Melanocyte of skin (primary cell): ENCODE data around the gene MNDA. TPM values are rescaled to one million over a fixed set of nuclear protein-coding genes. Genes with fewer than 3 reads are reported as not detected.

Experiments
- small RNA-seq, 2 donors: library from RNA; depleted of rRNA; stranded (forward); fragments of <200 nt; gene quantifications; one replicate each; pipeline ENCODE3, GENCODE V24; 2012
- total RNA-seq, 2 donors: library from RNA; depleted of rRNA; stranded (reverse); fragments of >200 nt; gene quantifications; 2 replicates each; pipeline ENCODE4 v1.2.3, GENCODE V29; 2012

MNDA gene
- not detected for total RNA-seq

DNA sequence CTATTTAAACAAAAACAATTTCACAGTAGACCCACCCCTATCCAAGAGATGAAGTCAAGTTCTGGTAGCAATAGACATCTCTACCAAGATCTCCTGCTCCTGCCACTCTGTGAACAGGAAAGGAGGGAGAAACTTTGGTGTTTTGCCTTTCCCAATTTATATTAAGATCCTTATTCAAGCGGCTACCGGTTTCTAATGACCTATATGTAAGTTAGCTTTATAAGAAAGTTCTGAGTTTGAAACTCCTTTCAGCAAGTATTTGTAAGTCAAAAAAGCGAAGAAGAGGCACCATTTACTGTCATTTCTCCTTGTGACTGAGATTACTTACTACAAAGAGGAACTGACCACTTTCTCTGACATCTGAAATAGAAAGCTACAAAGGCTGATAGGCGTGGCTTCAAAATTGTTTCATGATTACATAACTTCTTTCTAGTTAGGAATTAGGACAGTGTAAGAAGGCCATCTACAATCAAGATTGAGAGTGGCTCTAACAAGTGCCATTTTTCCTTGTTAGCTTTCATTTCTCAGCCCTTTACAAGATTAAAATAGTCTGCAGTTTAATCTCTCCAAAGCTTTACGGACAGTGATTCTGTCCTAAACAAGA is at the start of gene MNDA:
MNDA (plus strand) TSS at position 448 of the 604 bp plus-strand sequence. CDS start 10,803 bp downstream, outside the sequence.

Small RNAs within 50 kb of the gene (small RNA-seq; reads per million reads assigned to genes)
- gene OR2AQ1P = 0 reads per million in 2 donors

Other genes with a start within 250 kb of the MNDA start
- not detected for gene OR10Z1, start 226.1 kb upstream of the MNDA start, total RNA-seq
- under 1 TPM; under 0.01 TPM for gene SPTA1, start 144.6 kb upstream of the MNDA start, total RNA-seq
- gene OR6K2, start 130.7 kb upstream of the MNDA start, total RNA-seq = not detected
- gene OR6K3, start 110.6 kb upstream of the MNDA start, total RNA-seq = not detected
- gene OR6K6, start 76.6 kb upstream of the MNDA start, total RNA-seq = not detected
- gene OR6N1, start 59.2 kb upstream of the MNDA start, total RNA-seq = not detected
- not detected for gene OR6N2, start 50.1 kb upstream of the MNDA start, total RNA-seq
- 1 to 10 TPM; 6.0 to 7.9 TPM for gene PYHIN1, start 100.2 kb downstream of the MNDA start, total RNA-seq
- gene IFI16, start 178.6 kb downstream of the MNDA start, total RNA-seq = 100 to 1,000 TPM; 334 to 365 TPM
- gene AIM2, start 245.4 kb downstream of the MNDA start, total RNA-seq = under 1 TPM; 0.34 to 1.00 TPM